Stimulated activated CD4-positive, alpha-beta T cell treated with anti-CD3 and anti-CD28 coated beads, TNF-alpha, amount 100 ng/mL, for 1 hour (primary cell): ENCODE measurements around the gene KIF23.

ENCODE experiments used
- DNase-seq, 3 donors: peaks; one replicate each; pipeline ENCODE4 v3.0.0-alpha.2; 2020; ENCODE audit warnings: low read depth in 3 of 3, low spot score in 1 of 3

KIF23 gene

DNA sequence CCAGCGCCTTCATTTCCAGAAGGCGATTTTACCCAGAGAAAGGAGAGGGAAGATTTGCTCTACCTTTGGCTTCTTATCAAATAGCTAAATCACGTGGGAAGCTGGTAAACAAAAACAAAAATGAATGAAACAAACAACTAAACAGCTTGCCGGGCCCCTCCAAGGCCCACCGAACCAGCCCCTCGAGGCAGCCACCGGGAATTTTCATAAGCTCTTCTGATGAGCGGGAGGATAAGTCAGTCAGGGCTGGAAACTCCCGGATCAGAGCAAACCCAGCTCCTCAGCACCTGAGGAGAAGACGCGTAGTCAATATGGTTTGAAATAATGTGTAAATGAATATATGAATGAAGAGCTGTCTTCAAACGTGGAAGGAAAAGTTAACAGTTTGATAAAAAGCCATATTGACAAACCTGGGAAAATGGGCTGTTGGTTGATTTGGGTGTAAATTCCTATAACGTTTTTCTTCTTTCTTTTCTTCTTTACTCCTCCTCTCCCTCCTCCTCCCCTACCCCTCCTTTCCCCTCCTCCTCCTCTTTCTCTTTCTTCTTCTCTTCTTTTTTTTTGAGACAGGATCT is 49.1 kb downstream of the KIF23 start:
- no peak for DNase-seq

DNA sequence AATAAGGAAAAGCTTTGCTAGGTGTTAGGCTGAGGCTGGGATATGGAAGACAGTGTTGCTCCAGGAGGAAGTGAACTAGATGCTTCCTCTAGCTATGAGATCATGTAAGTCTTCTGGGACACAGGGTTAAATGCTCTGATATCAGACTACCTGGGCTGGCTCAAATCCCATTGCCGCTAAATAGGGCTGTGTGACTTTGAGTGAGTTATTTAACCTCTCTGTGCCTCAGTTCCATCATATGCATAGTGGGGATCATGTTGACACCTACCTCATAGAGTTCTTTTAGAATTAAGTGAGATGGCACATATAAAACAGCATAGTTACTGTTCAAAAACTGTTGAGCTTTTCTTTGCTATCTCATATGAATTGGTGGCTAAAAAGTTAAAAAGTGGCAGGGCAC is 51.1 kb downstream of the KIF23 start:
- DNase-seq: no peak

DNA sequence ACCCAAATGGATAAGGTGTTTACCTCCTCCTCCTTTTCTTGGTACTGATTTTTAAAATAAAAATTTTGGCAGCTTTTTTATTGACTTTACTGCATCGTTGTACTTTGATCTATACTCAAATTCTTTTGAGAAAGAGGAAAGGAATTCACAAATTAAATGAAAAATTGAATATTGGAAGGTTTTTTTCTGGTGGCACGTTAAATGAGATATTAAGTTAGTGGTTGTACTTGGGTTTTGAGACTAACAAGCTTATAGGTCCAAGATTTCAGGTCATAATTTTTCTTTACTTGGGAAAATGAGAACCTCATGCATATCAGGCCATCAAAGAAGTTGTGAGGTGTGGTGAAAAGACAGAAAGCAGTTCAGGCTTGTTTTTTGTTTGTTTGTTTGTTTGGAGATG is 52.6 kb downstream of the KIF23 start:
- DNase-seq: no peak

DNA sequence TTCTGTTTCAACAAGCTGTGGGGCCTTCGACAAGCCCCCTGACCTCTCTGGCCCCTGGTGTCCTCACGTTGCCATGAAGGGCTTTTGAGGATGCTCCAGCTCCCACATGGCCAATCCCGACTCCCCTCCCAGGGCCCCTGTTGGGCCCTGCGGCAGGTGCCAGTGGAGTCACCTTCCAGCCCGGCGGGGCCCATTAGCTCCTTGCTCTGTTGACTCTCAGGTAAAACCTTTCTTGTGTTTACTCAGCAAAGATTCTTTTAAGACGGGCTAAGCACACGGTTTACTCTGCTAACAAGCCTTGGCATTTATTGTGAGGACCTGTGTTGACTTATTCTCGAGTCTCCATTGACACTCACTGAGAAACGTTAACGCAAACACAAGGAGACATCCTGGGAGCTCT is 53.5 kb downstream of the KIF23 start:
- no peak for DNase-seq

DNA sequence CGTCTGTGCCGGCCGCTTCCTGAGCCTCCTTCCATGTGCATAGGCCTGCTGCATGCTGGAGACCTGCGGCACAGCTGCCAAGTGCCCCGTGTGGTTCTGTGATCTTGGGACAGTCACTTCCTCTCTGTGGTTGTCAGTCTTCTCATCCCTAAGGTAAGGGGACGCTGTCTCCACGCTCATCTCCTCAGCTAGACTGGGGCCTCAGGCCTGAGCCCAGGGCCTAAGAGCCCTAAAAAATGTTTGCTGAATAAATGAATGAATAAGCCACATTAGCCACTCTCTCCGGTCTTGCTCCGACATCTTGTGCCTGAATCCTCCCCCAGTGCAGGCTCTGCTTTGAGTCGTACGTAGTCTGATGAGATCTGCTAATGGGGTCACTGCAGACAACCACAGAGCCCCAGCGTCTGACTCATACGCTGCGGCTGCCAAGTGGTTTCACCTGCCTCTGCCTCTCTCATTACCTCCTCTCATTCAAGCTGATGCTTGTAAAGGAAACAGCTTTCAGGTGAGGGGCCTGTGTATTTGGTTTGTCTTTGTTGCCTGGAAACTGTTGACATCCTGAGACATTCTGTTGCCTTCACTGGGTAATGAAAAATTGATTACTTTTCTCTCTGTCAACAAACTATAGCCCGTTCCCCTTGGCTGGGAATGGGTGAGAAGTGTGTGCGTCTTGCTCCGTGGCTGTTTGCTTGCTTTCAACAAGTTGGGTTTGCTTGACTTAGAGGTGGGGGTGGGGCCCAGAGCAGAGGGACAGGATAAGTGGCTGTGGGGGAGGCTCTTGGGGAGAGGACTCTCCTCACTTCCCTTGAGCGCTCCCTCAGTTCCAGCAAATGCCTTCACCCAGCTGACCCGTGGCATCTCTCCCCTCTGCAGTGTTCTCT is 54.3 kb downstream of the KIF23 start:
- DNase-seq: peak; percentile 53 to 73 (median 72)

DNA sequence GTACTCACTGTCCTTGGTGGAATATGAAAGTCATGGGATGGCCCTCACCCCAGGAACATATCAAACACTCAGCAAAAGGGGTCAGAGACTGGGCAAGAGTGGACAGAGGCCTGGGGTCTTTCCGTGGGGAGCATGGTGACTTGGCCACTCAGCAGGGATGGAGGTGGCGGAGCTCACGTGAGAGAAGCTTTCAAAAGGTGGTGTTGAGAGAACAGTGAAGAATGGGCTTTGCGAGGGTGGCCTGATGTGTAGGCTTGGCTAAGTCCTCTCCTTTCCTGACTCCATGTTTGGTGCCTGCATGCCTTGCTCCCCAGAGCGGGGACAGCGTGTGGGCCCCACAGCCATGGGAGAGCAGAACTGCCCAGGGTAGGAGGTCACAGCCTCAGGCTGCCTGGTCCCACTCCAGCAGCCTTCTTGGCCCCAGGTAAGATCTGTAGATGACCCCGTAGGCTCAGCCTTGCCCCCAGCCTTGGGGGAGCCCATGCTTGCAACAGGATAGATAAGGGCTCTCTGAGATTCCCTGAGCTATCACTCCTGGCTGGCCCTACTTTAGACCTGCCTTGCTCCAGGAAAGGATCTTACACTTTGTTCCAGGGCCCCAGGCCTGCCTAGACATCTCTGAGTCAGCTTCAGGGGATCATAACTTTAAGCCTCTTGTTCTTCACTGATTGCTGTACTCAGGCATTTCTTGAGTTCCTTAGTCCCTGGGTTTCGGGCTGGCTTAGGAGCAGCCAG is 55.5 kb downstream of the KIF23 start:
- DNase-seq: no peak

DNA sequence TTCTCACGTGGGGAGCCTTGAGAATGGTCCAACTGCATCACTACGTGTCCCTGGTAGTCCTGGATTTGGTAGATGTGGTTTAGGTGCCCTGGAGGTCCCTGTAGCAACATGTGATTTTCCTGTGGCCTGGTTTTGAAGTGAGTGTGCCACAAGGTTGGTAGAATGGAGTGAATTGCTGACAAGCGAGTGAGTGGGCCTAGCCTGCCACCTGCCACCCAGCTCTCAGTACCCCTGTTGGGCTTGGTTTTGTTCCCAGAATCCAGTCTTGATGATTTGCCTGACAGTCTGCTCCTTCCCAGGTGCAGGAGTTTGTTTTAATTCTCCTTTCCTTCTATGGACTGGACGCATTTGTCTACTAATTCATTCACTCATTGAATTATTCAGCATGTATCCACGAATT is 57.9 kb downstream of the KIF23 start:
- no peak for DNase-seq

DNA sequence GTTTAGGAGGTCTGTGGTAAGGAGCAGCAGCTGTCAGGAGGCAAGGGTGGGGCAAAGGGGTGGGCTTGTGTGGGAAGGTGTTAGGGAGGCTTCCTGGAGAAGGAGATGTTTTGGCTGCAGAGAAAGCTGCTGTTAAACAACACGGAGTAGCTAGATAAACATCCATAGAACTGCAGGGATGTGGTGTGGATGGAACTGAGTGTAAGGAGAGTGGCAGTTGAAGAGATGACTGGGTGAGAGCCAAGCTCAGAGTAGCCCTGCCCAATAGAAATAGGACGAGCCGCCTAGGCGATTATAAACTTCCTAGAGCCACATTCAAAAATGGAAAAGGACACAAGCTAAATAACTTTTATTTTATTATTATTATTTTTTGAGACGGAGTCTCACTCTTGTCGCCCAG is 58.4 kb downstream of the KIF23 start:
- DNase-seq: no peak

DNA sequence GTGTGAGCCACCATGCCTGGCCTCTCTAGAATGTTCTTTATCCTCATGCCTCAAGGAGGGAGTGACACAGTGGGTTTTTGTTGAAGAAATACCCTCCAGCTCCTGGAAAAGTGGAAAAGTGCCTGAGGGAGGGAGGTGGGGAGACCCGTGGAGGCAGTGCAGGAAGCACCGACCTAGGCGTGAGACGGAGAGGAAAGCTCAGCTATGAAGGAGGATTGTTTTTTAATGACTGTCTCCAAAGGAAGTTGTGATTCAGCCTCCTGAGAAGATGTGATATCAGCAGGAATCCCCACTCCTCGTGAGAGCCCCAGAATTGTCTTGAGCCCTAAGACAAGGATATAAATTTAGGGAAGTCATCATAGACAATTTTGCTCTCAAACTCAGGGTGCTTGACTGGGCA is 60.1 kb downstream of the KIF23 start:
- DNase-seq: no peak

DNA sequence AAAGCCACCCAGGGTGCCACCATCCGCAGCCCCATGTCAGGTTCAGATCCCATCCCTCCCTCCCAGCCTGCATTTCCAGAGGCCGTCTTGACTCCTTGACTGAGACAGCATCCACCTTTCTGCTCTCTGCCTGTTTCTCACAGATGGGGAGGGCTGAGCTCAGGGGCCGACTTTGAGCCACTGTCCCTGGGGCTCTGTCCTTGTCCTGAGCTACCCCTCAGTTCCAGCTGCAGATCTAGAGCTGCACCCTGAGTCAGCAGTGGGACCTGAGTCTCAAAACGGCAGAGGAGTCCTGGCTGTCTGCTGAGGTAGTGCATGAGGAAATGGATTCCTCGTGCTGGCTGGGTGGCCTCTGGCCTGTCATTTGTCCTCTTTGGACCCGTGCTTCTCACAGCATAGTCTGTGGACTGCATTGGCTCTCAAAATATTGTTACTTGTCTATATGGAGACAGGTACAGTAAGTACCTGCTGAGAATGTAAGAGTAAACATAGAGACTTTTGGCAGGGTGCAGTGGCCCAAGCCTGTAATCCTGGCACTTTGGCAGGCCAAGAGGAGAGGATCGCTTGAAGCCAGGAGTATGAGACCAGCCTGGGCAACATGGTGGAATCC is 60.8 kb downstream of the KIF23 start:
- DNase-seq: no peak

DNA sequence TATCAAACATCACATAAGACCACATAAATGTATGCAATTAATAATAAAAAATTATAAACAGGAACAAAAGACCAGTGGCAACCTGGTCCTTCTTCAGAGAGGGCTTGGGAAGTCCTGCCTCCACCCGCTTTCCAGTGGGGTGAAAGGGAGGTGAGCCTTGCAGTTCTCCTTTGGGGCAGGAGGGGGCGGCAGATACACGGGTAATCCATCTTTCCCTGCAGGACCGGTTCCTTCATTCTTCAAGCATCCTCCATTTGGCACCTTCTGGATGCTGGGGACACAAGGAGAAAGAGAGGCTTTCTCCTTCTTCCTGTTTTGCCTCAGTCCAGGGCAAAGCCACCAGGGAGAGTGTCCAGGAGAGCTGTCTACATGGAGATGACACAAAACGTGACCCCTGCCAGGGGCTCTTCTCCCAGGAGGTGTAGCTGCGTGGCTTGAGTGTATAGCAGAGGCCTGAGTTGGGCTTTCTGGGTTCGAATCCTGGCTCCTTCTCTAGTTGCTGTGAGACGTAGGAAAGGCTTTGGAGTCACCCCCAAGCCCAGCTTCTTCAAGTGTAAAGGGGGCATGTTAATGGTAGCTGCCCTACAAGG is 61.7 kb downstream of the KIF23 start:
- DNase-seq: peak in 2 of 3 donors; percentile 51 to 69

DNA sequence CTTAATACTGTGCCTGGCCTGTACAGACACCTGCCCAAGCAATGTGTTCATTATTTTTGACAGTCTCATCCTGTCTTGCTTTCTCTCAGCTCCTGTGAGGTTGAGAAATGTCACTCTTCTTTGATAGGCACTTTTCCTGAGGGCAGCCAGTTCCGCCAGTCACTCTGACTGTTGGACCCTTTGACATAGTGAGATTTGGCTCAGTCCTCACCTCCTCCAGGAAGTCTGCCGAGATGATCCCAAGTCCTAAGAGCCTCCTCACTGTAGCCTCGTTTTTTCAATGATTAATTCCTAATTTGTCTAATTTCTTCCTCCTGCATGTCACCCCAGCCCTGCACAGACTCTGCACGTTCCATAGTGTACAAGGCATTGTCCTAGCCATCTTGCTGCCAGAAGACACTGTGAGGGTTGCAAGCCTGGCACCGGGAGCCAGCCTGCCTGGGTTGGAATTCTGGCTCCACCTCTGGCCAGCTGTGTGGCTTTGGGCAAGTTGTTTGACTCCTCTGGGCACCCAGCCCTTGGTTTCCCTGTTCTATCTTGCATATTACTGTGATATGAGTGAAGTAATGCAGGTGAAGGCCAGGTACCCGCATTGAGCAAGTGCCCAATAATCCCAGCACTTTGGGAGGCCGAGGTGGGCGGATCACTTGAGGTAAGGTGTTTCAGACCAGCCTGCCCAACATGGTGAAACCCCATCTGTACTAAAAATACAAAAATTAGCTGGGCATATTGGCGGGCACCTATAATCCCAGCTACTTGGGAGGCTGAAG is 62.7 kb downstream of the KIF23 start:
- DNase-seq: no peak

DNA sequence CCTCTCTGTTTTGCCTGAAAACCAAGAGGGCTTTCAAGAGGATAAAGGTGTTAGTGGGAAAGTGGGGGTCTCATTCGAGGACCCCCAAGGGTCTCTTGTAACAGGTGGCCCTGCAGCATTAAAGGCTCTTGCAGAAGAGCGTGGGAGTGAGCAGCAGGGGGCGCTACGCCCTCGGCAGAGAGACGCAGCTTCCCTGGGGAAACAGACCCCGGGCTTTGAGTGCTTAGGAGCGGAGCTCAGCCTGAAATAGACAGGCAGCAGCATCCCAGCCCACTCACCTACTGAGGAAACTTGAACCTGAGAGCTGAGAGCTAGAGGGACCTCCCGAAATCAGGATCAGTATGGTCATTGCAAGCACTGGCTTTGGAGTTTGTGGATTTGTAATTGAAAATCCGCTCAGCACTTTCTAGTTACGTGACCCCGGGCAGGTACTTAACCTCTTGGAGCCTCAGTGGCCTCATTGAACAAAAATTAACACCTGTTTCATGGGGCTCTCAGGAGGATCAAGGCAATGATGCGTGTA is 64.2 kb downstream of the KIF23 start:
- peak in 2 of 3 donors; percentile 27 to 45 for DNase-seq

DNA sequence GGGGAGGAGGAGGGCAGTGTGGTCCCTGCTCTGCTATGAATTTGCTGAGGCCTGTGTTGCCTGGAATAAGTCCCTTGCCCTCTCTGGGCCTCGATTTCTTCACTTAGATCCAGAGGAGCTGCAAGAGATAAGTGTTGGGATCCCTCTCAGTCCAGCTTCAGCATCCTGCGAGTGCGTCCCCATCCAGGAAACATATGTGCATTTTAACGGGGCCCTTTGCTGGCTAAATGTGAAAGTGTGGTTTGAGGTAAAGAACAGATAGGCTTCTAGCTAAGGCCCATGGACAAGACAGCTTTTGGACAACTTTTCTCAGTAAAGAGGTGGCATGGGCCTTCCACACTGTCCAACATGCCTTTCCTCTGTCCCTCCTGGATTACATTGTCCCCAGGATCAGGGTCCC is 64.9 kb downstream of the KIF23 start:
- no peak for DNase-seq

DNA sequence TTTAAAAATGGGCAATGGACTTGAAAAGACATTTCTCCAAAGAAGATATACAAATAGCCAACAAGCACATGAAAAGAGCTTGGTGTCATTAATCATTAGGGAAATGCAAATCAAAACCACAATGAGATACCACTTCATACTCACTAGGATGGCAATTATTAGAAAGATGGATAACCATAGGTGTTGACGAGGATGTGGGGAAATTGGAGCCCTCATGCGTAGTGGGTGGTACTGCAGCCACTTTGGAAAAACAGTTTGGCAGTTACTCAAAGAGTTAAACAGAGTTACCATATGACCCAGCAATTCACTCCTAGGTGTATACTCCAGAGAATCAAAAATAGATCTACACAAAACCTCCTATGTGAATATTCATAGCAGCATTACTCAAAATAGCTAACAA is 65.8 kb downstream of the KIF23 start:
- no peak for DNase-seq

DNA sequence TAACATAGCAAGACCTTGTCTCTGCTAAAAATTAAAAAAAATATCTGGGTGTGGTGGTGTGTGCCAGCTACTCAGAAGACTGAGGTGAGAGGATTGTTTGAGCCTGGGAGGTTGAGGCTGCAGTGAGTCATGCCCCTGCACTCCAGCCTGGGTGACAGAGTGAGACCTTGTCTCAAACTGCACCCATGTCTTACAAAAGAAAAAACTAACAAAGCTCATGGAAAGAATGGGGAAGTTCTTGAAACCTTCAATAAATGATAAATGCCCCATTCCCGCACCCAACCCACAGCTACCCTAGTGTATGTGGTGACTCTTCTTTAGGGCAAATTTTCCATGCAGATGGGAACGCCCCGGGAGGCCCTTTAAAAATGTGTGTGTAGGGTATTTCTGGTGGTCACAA is 66.8 kb downstream of the KIF23 start:
- DNase-seq: no peak

DNA sequence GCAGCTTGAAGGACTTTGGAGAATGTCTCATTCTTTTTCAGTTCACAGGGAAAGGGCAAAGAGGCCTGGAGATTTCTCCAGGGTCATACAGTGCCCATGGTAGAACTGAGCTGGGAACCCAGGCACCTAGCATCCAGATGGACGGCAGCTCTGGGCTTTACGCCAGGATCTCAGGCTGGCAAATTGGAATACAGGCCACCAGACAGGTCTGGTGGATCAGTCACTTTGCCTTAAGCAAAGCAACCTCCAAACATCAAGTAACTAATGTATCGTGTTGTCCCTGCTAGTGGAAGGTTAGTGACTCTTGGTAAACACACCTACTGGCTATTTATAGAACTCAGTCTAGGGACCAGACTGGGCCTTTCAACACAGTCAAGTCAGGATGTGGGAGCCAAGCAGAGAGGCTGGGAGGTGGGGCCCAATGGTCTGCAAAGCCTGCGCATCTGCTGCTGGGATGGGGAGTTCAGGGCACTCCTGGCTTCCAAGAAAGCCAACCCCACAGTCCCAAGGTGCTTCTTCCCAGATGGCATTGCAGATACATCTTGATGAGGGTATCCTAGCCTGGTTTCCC is 68.6 kb downstream of the KIF23 start:
- no peak for DNase-seq

DNA sequence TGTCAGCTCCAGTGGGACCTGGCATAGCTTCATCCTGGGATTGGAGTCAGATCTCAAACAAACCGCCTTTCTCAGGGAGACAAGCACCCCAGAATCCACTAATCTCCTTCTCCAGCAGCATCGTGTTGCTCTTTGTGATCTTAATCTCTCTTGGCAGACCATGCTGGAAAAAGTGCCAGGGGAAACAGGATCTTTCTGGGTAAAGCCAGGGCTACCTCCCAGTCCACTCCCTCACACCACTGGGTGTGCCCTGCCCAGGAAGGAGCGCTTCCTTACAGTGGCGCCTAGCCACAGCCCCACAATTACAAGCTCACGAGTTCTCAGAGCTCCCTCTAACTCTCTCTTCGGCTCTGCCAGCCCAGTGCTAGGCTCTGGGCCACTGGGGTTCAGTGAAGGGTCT is 70.7 kb downstream of the KIF23 start:
- DNase-seq: no peak

DNA sequence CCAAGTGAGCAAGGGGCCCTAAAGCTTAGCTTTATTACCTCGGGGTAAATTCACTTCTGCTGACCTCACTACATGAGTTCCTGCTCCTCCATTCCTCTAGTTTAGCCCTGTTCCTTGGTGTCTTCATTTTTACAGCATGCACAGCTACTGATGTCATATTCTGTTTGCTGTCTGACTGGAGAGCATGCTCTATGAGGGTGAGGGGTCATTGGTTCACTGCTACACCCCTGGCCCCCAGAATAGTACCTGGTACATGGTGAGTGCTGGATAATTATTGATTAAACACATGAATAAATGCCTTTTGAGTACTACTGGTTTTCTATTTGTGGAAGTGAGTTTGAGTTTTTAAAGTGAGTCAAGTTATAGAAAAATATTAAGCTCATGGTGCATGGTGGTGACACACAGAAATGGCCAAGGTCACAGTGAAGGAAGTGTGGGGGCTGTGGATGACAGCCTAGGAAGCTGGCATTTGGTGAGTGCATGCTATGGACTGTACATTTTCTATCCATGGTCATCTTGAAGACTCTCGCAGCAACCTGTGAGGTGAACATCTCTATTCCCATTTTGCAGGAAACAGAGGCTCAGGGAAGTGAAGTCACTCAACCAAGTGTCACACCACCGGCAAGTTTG is 72.4 kb downstream of the KIF23 start:
- DNase-seq: no peak
